ENCODE results near the gene BTK. TPM values are rescaled to one million over a fixed set of nuclear protein-coding genes. Genes with fewer than 3 reads are reported as not detected.

Gene BTK
- total RNA-seq, 1 experiment from 2014 or later = 0.37 TPM

DNA sequence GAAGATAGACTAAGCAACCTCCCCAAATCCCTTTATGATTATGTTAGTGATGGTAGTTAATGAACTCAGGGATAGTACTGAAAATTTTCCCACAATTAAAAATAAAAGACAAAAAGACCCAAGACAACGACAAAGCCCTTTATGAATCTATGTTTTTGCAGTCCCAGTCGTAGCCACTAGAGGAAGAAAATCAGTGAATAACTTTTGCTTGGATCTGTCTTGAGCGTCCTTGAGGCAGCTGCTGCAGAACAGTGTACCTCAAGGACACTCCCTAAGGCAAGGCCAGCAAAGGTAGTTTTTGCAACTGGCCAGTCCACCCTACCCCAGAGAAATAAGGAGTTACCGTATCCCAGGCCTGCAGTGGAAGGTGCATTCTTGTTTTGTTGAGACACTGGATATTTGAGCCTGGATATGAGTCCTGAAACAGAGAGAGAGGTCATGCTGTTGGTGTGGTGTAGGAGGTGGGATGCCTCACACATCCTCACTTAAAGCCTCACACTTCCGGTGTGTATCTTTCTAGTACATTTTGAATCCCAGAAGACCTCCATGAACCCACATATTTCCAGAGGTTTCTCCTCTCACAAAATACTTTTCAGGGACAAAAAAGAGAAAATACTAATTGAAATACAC lies 28.7 kb downstream of the BTK start:
- POLR2A ChIA-PET = no interaction called here
- RAD21 ChIA-PET (ENCODE audit: low non-redundant PET in 1 of 2, low total read pairs in 2 of 2, uncharacterized antibody in 2 of 2, unreplicated experiment in 2 of 2) = no interaction called here
- TF ChIP-seq CTCF (IDR thresholded peaks at IDR 0.05 in 2 of 3, conservative IDR thresholded peaks at IDR 0.05 in 1 of 3; ENCODE audit: borderline replicate concordance in 1 of 3, insufficient read depth in 1 of 3, low read depth in 2 of 3, low read length in 2 of 3) (peak; percentile 12 to 46 (median 29); a peak in 3 of 6 replicates), SRF (IDR thresholded peaks at IDR 0.05; ENCODE audit: low read depth) (no peak)
- peaks cover 0 to 3% of the 10 kb centered on the region in 2 experiments; a peak in 1 of 4 replicates for H3K4me1 ChIP-seq (ENCODE audit: control insufficient read depth in 1 of 2, insufficient read depth in 2 of 2, low read length in 2 of 2)
- intact Hi-C loops (cut with micrococcal nuclease) = no loop called here
- CTCF ChIA-PET = no interaction called here
- H3K27ac ChIP-seq (ENCODE audit: low read depth, low read length) = no peak overlapping the region
- H4K20me1 ChIP-seq (ENCODE audit: insufficient read depth) = no peaks in the 10 kb centered on the region
- no peaks in the 10 kb centered on the region for H3K9me3 ChIP-seq (ENCODE audit: control insufficient read depth in 1 of 2, insufficient read depth in 1 of 2, low read depth in 1 of 2, low read length in 2 of 2)
- DNase-seq (ENCODE audit: low read depth, low spot score) = peak; percentile 18
- ATAC-seq = peak; percentile 94
- H2AFZ ChIP-seq (ENCODE audit: low read depth, low read length, poor library complexity, severe bottlenecking) = peak overlapping the region; percentile 16
- peak overlapping the region; percentile 22 for H3K4me2 ChIP-seq (ENCODE audit: low read length)
- H3K36me3 ChIP-seq (ENCODE audit: control insufficient read depth in 1 of 2, insufficient read depth in 2 of 2, low read length in 2 of 2) = no peaks in the 10 kb centered on the region
- no peaks in the 10 kb centered on the region for H3K79me2 ChIP-seq (ENCODE audit: insufficient read depth, low read length)
- no peaks in the 10 kb centered on the region for H3K27me3 ChIP-seq (ENCODE audit: insufficient read depth, low read length)
- H3K4me3 ChIP-seq (replicated peaks in 1 of 2; ENCODE audit: low read depth in 1 of 2, low read length in 2 of 2) = no peak overlapping the region
- no peaks in the 10 kb centered on the region for H3K9me2 ChIP-seq (ENCODE audit: insufficient read depth)
- no TSS peak for BruUV-seq (replicated peaks)
- no peak overlapping the region for H3K9ac ChIP-seq (ENCODE audit: low read length)

DNA sequence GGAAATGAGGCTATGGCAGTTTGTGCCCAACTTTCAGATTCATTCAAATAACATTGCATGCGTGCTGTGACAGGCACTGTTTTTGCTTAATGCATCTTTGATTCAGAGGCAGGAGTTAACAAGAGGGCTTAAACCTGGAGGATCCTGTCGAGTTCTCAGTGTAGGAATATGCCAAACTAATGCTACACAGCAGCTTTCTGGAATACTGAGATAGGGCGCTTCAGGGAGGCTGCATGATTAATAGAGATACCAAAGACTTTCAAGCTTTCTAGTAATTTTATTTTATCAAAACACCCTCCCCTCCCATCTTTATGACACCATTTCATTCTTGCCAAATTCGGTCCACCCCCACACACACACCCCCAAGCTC lies 36.8 kb downstream of the BTK start:
- Histone ChIP-seq H3K4me3 (replicated peaks in 1 of 2; ENCODE audit: low read depth in 1 of 2, low read length in 2 of 2) (peak overlapping the region; percentile 73 to 81), H3K36me3 (ENCODE audit: control insufficient read depth in 1 of 2, insufficient read depth in 2 of 2, low read length in 2 of 2) (peaks cover 0 to 17% of the 10 kb centered on the region in 2 experiments; a peak in 2 of 4 replicates), H3K27ac (ENCODE audit: low read depth, low read length) (peak overlapping the region; percentile 63), H2AFZ (ENCODE audit: low read depth, low read length, poor library complexity, severe bottlenecking) (peak overlapping the region; percentile 68), H3K4me1 (ENCODE audit: control insufficient read depth in 1 of 2, insufficient read depth in 2 of 2, low read length in 2 of 2) (peaks cover 2 to 18% of the 10 kb centered on the region in 2 experiments; a peak in 2 of 4 replicates), H3K79me2 (ENCODE audit: insufficient read depth, low read length) (peaks cover 40% of the 10 kb centered on the region), H3K27me3 (ENCODE audit: insufficient read depth, low read length) (no peaks in the 10 kb centered on the region), H3K9me3 (ENCODE audit: control insufficient read depth in 1 of 2, insufficient read depth in 1 of 2, low read depth in 1 of 2, low read length in 2 of 2) (no peaks in the 10 kb centered on the region), H3K9me2 (ENCODE audit: insufficient read depth) (no peaks in the 10 kb centered on the region), H3K4me2 (ENCODE audit: low read length) (peak overlapping the region; percentile 86), H3K9ac (ENCODE audit: low read length) (peak overlapping the region; percentile 80), H4K20me1 (ENCODE audit: insufficient read depth) (no peaks in the 10 kb centered on the region)
- TSS peak; percentile 96 for BruUV-seq (replicated peaks)
- POLR2A ChIA-PET = interaction anchor here (2.9 kb wide), 1 partner anchor 41 kb away, joined by 17 read pairs; the partner anchor contains the start of gene RPL36A
- RAD21 ChIA-PET (ENCODE audit: low non-redundant PET in 1 of 2, low total read pairs in 2 of 2, uncharacterized antibody in 2 of 2, unreplicated experiment in 2 of 2) = no interaction called here
- ATAC-seq (peak; percentile 9; the same call in 1 of the 2 replicates), DNase-seq (ENCODE audit: low read depth, low spot score) (no peak)
- CTCF ChIA-PET = no interaction called here
- intact Hi-C loops (cut with micrococcal nuclease) = no loop called here
- TF ChIP-seq, protein P1, sequence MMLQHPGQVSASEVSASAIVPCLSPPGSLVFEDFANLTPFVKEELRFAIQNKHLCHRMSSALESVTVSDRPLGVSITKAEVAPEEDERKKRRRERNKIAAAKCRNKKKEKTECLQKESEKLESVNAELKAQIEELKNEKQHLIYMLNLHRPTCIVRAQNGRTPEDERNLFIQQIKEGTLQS (IDR thresholded peaks at IDR 0.05) = no peak
- TF ChIP-seq EGR1 (IDR thresholded peaks at IDR 0.05; ENCODE audit: low read depth) = no peak
- TF ChIP-seq ZFX (IDR thresholded peaks at IDR 0.05) = no peak
- TF ChIP-seq TCF7L2 (IDR thresholded peaks at IDR 0.05; ENCODE audit: borderline replicate concordance, extremely low read depth, insufficient read depth, insufficient read length) = no peak
- no peak for TF ChIP-seq CTCF (IDR thresholded peaks at IDR 0.05 in 2 of 3, conservative IDR thresholded peaks at IDR 0.05 in 1 of 3; ENCODE audit: borderline replicate concordance in 1 of 3, insufficient read depth in 1 of 3, low read depth in 2 of 3, low read length in 2 of 3)
- no peak for TF ChIP-seq FOSL1 (IDR thresholded peaks at IDR 0.05; ENCODE audit: low read depth)
- TF ChIP-seq, protein P2, sequence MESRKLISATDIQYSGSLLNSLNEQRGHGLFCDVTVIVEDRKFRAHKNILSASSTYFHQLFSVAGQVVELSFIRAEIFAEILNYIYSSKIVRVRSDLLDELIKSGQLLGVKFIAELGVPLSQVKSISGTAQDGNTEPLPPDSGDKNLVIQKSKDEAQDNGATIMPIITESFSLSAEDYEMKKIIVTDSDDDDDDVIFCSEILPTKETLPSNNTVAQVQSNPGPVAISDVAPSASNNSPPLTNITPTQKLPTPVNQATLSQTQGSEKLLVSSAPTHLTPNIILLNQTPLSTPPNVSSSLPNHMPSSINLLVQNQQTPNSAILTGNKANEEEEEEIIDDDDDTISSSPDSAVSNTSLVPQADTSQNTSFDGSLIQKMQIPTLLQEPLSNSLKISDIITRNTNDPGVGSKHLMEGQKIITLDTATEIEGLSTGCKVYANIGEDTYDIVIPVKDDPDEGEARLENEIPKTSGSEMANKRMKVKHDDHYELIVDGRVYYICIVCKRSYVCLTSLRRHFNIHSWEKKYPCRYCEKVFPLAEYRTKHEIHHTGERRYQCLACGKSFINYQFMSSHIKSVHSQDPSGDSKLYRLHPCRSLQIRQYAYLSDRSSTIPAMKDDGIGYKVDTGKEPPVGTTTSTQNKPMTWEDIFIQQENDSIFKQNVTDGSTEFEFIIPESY (IDR thresholded peaks at IDR 0.05; ENCODE audit: extremely low read depth, insufficient replicate concordance, low read length) = no peak
- no peak for TF ChIP-seq RAD21 (IDR thresholded peaks at IDR 0.05; ENCODE audit: low read depth)
- TF ChIP-seq ELF1 (IDR thresholded peaks at IDR 0.05; ENCODE audit: borderline replicate concordance, low read depth) = no peak
- no peak for TF ChIP-seq YY1 (IDR thresholded peaks at IDR 0.05; ENCODE audit: extremely low read depth, insufficient replicate concordance, low read depth, low read length)
- TF ChIP-seq EZH2 (IDR thresholded peaks at IDR 0.05) = no peak
